ENCODE results near the gene BZW1.

BZW1 gene

GRCh38 chr2:200834701-200835100 is 23.0 kb downstream of the BZW1 start:
- no peak for DNase-seq (ENCODE audit: low read depth)

GRCh38 chr2:200839513-200839912 is 27.8 kb downstream of the BZW1 start:
- DNase-seq (ENCODE audit: low read depth) = no peak

GRCh38 chr2:200843993-200844948 is 32.6 kb downstream of the BZW1 start:
- DNase-seq (ENCODE audit: low read depth) = no peak

- no peak for DNase-seq (ENCODE audit: low read depth)
These were observed 33.5 kb downstream of the BZW1 start for GRCh38 chr2:200845194-200845593.

GRCh38 chr2:200845669-200846325 is 34.1 kb downstream of the BZW1 start:
- no peak for DNase-seq (ENCODE audit: low read depth)

GRCh38 chr2:200847269-200847668 is 35.6 kb downstream of the BZW1 start:
- no peak for DNase-seq (ENCODE audit: low read depth)

GRCh38 chr2:200847939-200848338 is 36.2 kb downstream of the BZW1 start:
- DNase-seq (ENCODE audit: low read depth) = no peak

- DNase-seq (ENCODE audit: low read depth) = no peak
These were observed 39.0 kb downstream of the BZW1 start for GRCh38 chr2:200850512-200851256.

- no peak for DNase-seq (ENCODE audit: low read depth)
These were observed 39.9 kb downstream of the BZW1 start for GRCh38 chr2:200851398-200852248.

GRCh38 chr2:200852605-200853004 is 40.9 kb downstream of the BZW1 start:
- DNase-seq (ENCODE audit: low read depth) = no peak

- DNase-seq (ENCODE audit: low read depth) = no peak
These were observed 45.1 kb downstream of the BZW1 start for GRCh38 chr2:200856806-200857205.

GRCh38 chr2:200860092-200860795 is 48.5 kb downstream of the BZW1 start:
- DNase-seq (ENCODE audit: low read depth) = peak; percentile 39

- DNase-seq (ENCODE audit: low read depth) = no peak
These were observed 50.0 kb downstream of the BZW1 start for GRCh38 chr2:200861617-200862155.

GRCh38 chr2:200862532-200863000 is 50.9 kb downstream of the BZW1 start:
- peak; percentile 84 for DNase-seq (ENCODE audit: low read depth)

- peak; percentile 12 for DNase-seq (ENCODE audit: low read depth)
These were observed 52.1 kb downstream of the BZW1 start for GRCh38 chr2:200863782-200864175.

GRCh38 chr2:200864176-200865034 is 52.7 kb downstream of the BZW1 start, which contains the start of gene CLK1:
CLK1 (minus strand) TSS chr2:200864658; CDS start chr2:200861862, 2,796 bp downstream.
- DNase-seq (ENCODE audit: low read depth) = peak; percentile 93

- no peak for DNase-seq (ENCODE audit: low read depth)
These were observed 57.3 kb downstream of the BZW1 start for GRCh38 chr2:200869014-200869413.

- no peak for DNase-seq (ENCODE audit: low read depth)
These were observed 59.4 kb downstream of the BZW1 start for GRCh38 chr2:200871151-200871550.

- DNase-seq (ENCODE audit: low read depth) = no peak
These were observed 61.9 kb downstream of the BZW1 start for GRCh38 chr2:200873560-200873959.
